Measurements from ENCODE around the gene SHFL. TPM values are rescaled to one million over a fixed set of nuclear protein-coding genes. Genes with fewer than 3 reads are reported as not detected.

The SHFL gene
- polyA plus RNA-seq, 1 of the 3 experiments (the other 2 are of a cell fraction) = 36.6 TPM

DNA sequence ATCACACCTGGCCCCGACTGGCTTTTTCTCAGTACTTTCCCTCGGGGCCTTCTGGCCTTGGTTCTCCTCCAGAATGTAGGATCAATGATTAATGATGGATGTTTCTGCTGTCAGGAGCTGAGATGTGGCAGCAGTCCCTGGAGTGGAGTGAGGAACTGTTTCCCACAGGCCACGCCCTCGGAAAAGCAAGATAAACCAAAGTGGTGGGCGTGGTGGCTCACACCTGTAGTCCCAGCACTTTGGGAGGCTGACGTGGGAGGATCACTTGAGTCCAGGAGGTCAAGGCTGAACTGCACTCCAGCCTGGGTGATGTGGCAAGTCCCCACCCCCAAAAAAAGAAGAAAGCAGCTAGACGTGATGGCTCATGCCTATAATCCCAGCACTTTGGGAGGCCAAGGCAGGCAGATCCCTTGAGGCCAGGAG, 7.1 kb upstream of the SHFL start:
- DNase-seq = no peak
- Histone ChIP-seq H3K9me2 (no peaks in the 10 kb centered on the region), H3K4me1 (ENCODE audit: control insufficient read depth in 1 of 2, insufficient read depth in 2 of 2, low read depth in 1 of 2, low read length in 1 of 2) (no peaks in the 10 kb centered on the region), H3K9me3 (no peaks in the 10 kb centered on the region), H3K9ac (no peak overlapping the region), H3K27ac (ENCODE audit: low read depth in 2 of 2, low read length in 1 of 2) (no peak overlapping the region), H3K79me2 (ENCODE audit: insufficient read depth) (no peaks in the 10 kb centered on the region), H3K36me3 (replicated peaks in 1 of 2; ENCODE audit: control insufficient read depth in 1 of 2, insufficient read depth in 2 of 2, low read length in 1 of 2) (no peaks in the 10 kb centered on the region), H3F3A (replicated peaks; ENCODE audit: insufficient read depth) (no peaks in the 10 kb centered on the region), H3K4me3 (ENCODE audit: low read depth in 2 of 2, low read length in 1 of 2) (no peak overlapping the region), H2AFZ (ENCODE audit: low read depth) (no peak overlapping the region), H3K4me2 (no peak overlapping the region), H4K20me1 (ENCODE audit: insufficient read depth) (no peaks in the 10 kb centered on the region), H3K27me3 (ENCODE audit: insufficient read depth) (peaks cover 23% of the 10 kb centered on the region)
- 16% methylated on average over 5 of the region's 7 CpGs for WGBS (ENCODE audit: low lambda C conversion rate)
- ChIA-PET POLR2A (no interaction called here), CTCF (interaction anchor here (1.1 kb wide), 1 partner anchor 15 kb away, joined by 3 read pairs; no protein-coding TSS in a partner anchor)
- TF ChIP-seq YY1 (IDR thresholded peaks at IDR 0.05; ENCODE audit: low read depth) (no peak), FOXJ3 (CRISPR knock-in tag; IDR thresholded peaks at IDR 0.05) (no peak), IRF3 (IDR thresholded peaks at IDR 0.05; ENCODE audit: low read depth, low read length) (no peak), TAF1 (IDR thresholded peaks at IDR 0.05; ENCODE audit: borderline replicate concordance, low read depth, low read length) (no peak), TCF12 (IDR thresholded peaks at IDR 0.05) (no peak), ZBTB33 (IDR thresholded peaks at IDR 0.05; ENCODE audit: borderline replicate concordance, low read depth) (no peak), CHD2 (IDR thresholded peaks at IDR 0.05; ENCODE audit: low read length, partially characterized antibody) (no peak), RFX5 (IDR thresholded peaks at IDR 0.05; ENCODE audit: low read length) (no peak), POLR2AphosphoS5 (IDR thresholded peaks at IDR 0.05; ENCODE audit: low read depth, low read length) (no peak)

GRCh38 chr19:10083911-10084310, 2.2 kb upstream of the SHFL start:
- H3K9ac ChIP-seq = no peak overlapping the region
- WGBS (ENCODE audit: low lambda C conversion rate) = 53% methylated on average over 9 of the region's 9 CpGs
- DNase-seq = no peak
- no peak overlapping the region for H3K4me3 ChIP-seq (ENCODE audit: low read depth in 2 of 2, low read length in 1 of 2)
- peaks cover 13% of the 10 kb centered on the region for H3K27me3 ChIP-seq (ENCODE audit: insufficient read depth)
- TF ChIP-seq FOXM1 (IDR thresholded peaks at IDR 0.05; ENCODE audit: low read depth) = no peak
- no peak for TF ChIP-seq MAX (IDR thresholded peaks at IDR 0.05; ENCODE audit: low read depth)
- TF ChIP-seq, protein P1, sequence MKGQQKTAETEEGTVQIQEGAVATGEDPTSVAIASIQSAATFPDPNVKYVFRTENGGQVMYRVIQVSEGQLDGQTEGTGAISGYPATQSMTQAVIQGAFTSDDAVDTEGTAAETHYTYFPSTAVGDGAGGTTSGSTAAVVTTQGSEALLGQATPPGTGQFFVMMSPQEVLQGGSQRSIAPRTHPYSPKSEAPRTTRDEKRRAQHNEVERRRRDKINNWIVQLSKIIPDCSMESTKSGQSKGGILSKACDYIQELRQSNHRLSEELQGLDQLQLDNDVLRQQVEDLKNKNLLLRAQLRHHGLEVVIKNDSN (IDR thresholded peaks at IDR 0.05; ENCODE audit: borderline replicate concordance, low read depth) = no peak
- TF ChIP-seq IRF3 (IDR thresholded peaks at IDR 0.05; ENCODE audit: low read depth, low read length) = no peak
- TF ChIP-seq RAD21 (IDR thresholded peaks at IDR 0.05; ENCODE audit: low read length) = no peak
- no peak for TF ChIP-seq SMC3 (IDR thresholded peaks at IDR 0.05; ENCODE audit: low read depth, low read length)
- no peak for TF ChIP-seq TAF1 (IDR thresholded peaks at IDR 0.05; ENCODE audit: borderline replicate concordance, low read depth, low read length)
- no peaks in the 10 kb centered on the region for H4K20me1 ChIP-seq (ENCODE audit: insufficient read depth)
- H3K9me2 ChIP-seq = no peaks in the 10 kb centered on the region
- no peaks in the 10 kb centered on the region; the same call in 1 of the 2 replicates for H3K79me2 ChIP-seq (ENCODE audit: insufficient read depth)
- H3K27ac ChIP-seq (ENCODE audit: low read depth in 2 of 2, low read length in 1 of 2) = no peak overlapping the region
- no peak overlapping the region for H3K4me2 ChIP-seq
- H3F3A ChIP-seq (replicated peaks; ENCODE audit: insufficient read depth) = peaks cover 5% of the 10 kb centered on the region
- no peak overlapping the region for H2AFZ ChIP-seq (ENCODE audit: low read depth)
- no peaks in the 10 kb centered on the region for H3K36me3 ChIP-seq (replicated peaks in 1 of 2; ENCODE audit: control insufficient read depth in 1 of 2, insufficient read depth in 2 of 2, low read length in 1 of 2)
- CTCF ChIA-PET = interaction anchor here (1.1 to 1.2 kb wide), 2 partner anchors 15 to 166 kb away, joined by 3 to 4 read pairs; no protein-coding TSS in a partner anchor
- H3K9me3 ChIP-seq = no peaks in the 10 kb centered on the region
- H3K4me1 ChIP-seq (ENCODE audit: control insufficient read depth in 1 of 2, insufficient read depth in 2 of 2, low read depth in 1 of 2, low read length in 1 of 2) = peaks cover 0 to 7% of the 10 kb centered on the region in 2 experiments; a peak in 1 of 4 replicates
- POLR2A ChIA-PET = no interaction called here
